H9 (cell line): ENCODE data around the gene EFCAB14. TPM values are rescaled to one million over a fixed set of nuclear protein-coding genes. Genes with fewer than 3 reads are reported as not detected.
"Not testable (repeated sequence)": the region's sequence is repeated elsewhere in the genome, so short reads cannot be mapped to it uniquely, and the experiment has no call there.

ENCODE experiments used
- DNase-seq: peaks from one replicate; pipeline ENCODE4 v3.0.0-alpha.2; 2017
- H2AFZ ChIP-seq: one replicate; pipeline ENCODE4 v1.6.1; 2013; ENCODE audit warnings: mild to moderate bottlenecking, low read length, control low read depth, moderate library complexity
- H2AK5ac ChIP-seq: 2 replicates; pipeline ENCODE4 v1.6.1; 2013; ENCODE audit warnings: low read length, control low read depth, mixed read lengths; ENCODE audit not compliant: insufficient read length
- H2BK120ac ChIP-seq: one replicate; pipeline ENCODE4 v1.6.1; 2013; ENCODE audit warnings: low read depth, mild to moderate bottlenecking, low read length, control low read depth, inconsistent platforms; ENCODE audit not compliant: poor library complexity, severe bottlenecking
- H2BK12ac ChIP-seq: 2 replicates; pipeline ENCODE4 v1.6.1; 2013; ENCODE audit warnings: low read length, control low read depth, mixed read lengths, low read depth; ENCODE audit not compliant: insufficient read length
- H2BK15ac ChIP-seq: 2 replicates; pipeline ENCODE4 v1.6.1; 2013; ENCODE audit warnings: low read depth, low read length, control low read depth
- H2BK20ac ChIP-seq: one replicate; pipeline ENCODE4 v1.6.1; 2013; ENCODE audit warnings: low read depth, mild to moderate bottlenecking, low read length, control low read depth, inconsistent platforms; ENCODE audit not compliant: poor library complexity, severe bottlenecking
- H2BK5ac ChIP-seq: 2 replicates; pipeline ENCODE4 v1.6.1; 2013; ENCODE audit warnings: low read length, control low read depth, mixed read lengths; ENCODE audit not compliant: insufficient read length
- H3K14ac ChIP-seq: 2 replicates; pipeline ENCODE4 v1.6.1; 2013; ENCODE audit warnings: low read length, control low read depth; ENCODE audit not compliant: insufficient read depth
- H3K18ac ChIP-seq: 2 replicates; pipeline ENCODE4 v1.6.1; 2013; ENCODE audit warnings: low read depth, mild to moderate bottlenecking, mixed read lengths, low read length, control low read depth; ENCODE audit not compliant: insufficient read length
- H3K23ac ChIP-seq: 2 replicates; pipeline ENCODE4 v1.6.1; 2013; ENCODE audit warnings: low read length, control low read depth, mixed read lengths, low read depth; ENCODE audit not compliant: insufficient read length
- H3K23me2 ChIP-seq: 2 replicates; pipeline ENCODE4 v1.6.1; 2013; ENCODE audit warnings: low read depth, mild to moderate bottlenecking, mixed read lengths, low read length, control low read depth; ENCODE audit not compliant: insufficient read length, poor library complexity, severe bottlenecking
- H3K27ac ChIP-seq: 2 replicates; pipeline ENCODE4 v1.5.1; 2013; ENCODE audit warnings: low read length, control low read depth, mixed read lengths, low read depth; ENCODE audit not compliant: insufficient read length
- H3K27me3 ChIP-seq: 2 replicates; pipeline ENCODE4 v1.6.1; 2013; ENCODE audit warnings: low read length, control low read depth, inconsistent platforms; ENCODE audit not compliant: insufficient read depth
- H3K4ac ChIP-seq: 2 replicates; pipeline ENCODE4 v1.6.1; 2013; ENCODE audit warnings: low read depth, mild to moderate bottlenecking, control low read depth, inconsistent platforms, low read length, moderate library complexity
- H3K4me1 ChIP-seq: 2 replicates; pipeline ENCODE4 v1.6.1; 2013; ENCODE audit warnings: low read length, control low read depth, inconsistent platforms; ENCODE audit not compliant: insufficient read depth
- H3K4me2 ChIP-seq: 2 replicates; pipeline ENCODE4 v1.6.1; 2013; ENCODE audit warnings: low read length, control low read depth, mixed read lengths; ENCODE audit not compliant: insufficient read length, insufficient read depth
- H3K56ac ChIP-seq: 2 replicates; pipeline ENCODE4 v1.6.1; 2013; ENCODE audit warnings: low read depth, mild to moderate bottlenecking, mixed read lengths, low read length, control low read depth; ENCODE audit not compliant: insufficient read length
- H3K79me1 ChIP-seq: 2 replicates; pipeline ENCODE4 v1.6.1; 2013; ENCODE audit warnings: low read depth, mild to moderate bottlenecking, moderate library complexity, low read length, control low read depth, inconsistent platforms; ENCODE audit not compliant: insufficient read depth, poor library complexity, severe bottlenecking
- H3K79me2 ChIP-seq: 2 replicates; pipeline ENCODE4 v1.6.1; 2013; ENCODE audit warnings: low read length, control low read depth, inconsistent platforms; ENCODE audit not compliant: insufficient read depth
- H3K9ac ChIP-seq: 2 replicates; pipeline ENCODE4 v1.6.1; 2013; ENCODE audit warnings: low read length, control low read depth, mixed read lengths; ENCODE audit not compliant: insufficient read length; ENCODE audit errors: extremely low read depth
- H3K9me3 ChIP-seq: one replicate; pipeline ENCODE4 v1.6.1; 2013; ENCODE audit warnings: low read depth, low read length, inconsistent platforms; ENCODE audit not compliant: control insufficient read depth
- H3T11ph ChIP-seq: one replicate; pipeline ENCODE4 v1.6.1; 2013; ENCODE audit warnings: mild to moderate bottlenecking, low read length, control low read depth, inconsistent platforms
- H4K20me1 ChIP-seq: one replicate; pipeline ENCODE4 v1.6.1; 2013; ENCODE audit not compliant: control insufficient read depth, insufficient read length, insufficient read depth
- H4K5ac ChIP-seq: 2 replicates; pipeline ENCODE4 v1.6.1; 2013; ENCODE audit warnings: low read depth, mild to moderate bottlenecking, mixed read lengths, low read length, control low read depth; ENCODE audit not compliant: insufficient read length
- H4K8ac ChIP-seq: replicated peaks from 2 replicates; pipeline ENCODE4 v1.6.1; 2013; ENCODE audit warnings: low read length, control low read depth, mixed read lengths, low read depth; ENCODE audit not compliant: insufficient read length
- H4K91ac ChIP-seq: 2 replicates; pipeline ENCODE4 v1.6.1; 2013; ENCODE audit warnings: low read depth, mild to moderate bottlenecking, moderate library complexity, mixed read lengths, low read length, control low read depth; ENCODE audit not compliant: insufficient read length
- H3K27ac Mint-ChIP-seq, 3 experiments: 2 replicates in 2 of 3; 3 replicates in 1 of 3; pipeline ENCODE4 v1.8.0; 2020 to 2021; ENCODE audit warnings: mixed read lengths in 3 of 3, mild to moderate bottlenecking in 1 of 3, moderate library complexity in 1 of 3
- H3K27me3 Mint-ChIP-seq: 2 replicates; pipeline ENCODE4 v1.8.0; 2021; ENCODE audit warnings: low read depth, mild to moderate bottlenecking, moderate library complexity, mixed read lengths
- H3K36me3 Mint-ChIP-seq, 3 experiments: 2 replicates in 2 of 3; 3 replicates in 1 of 3; pipeline ENCODE4 v1.8.0; 2020 to 2021; ENCODE audit warnings: low read depth in 3 of 3, mixed read lengths in 3 of 3; ENCODE audit not compliant: insufficient read depth in 1 of 3
- H3K4me1 Mint-ChIP-seq, 2 experiments: 2 replicates each; pipeline ENCODE4 v1.8.0; 2020; ENCODE audit warnings: mixed read lengths in 2 of 2
- H3K4me3 Mint-ChIP-seq, 2 experiments: 2 replicates in 1 of 2; 3 replicates in 1 of 2; pipeline ENCODE4 v1.8.0; 2020 to 2021; ENCODE audit warnings: mild to moderate bottlenecking in 2 of 2, mixed read lengths in 2 of 2, moderate library complexity in 1 of 2
- H3K9me3 Mint-ChIP-seq, 2 experiments: 2 replicates in 1 of 2; 3 replicates in 1 of 2; pipeline ENCODE4 v1.8.0; 2020; ENCODE audit warnings: mild to moderate bottlenecking in 2 of 2, mixed read lengths in 2 of 2, moderate library complexity in 1 of 2
- WGBS: extraction: QIAGEN DNeasy Blood & Tissue Kit; methylation state at CpG from one replicate; pipeline ENCODE4 v1.1.7; 2013; ENCODE audit warnings: missing lambda C conversion rate, low lambda C conversion rate, mixed read lengths; ENCODE audit not compliant: insufficient read length; ENCODE audit errors: extremely low coverage; 5-methylcytosine and 5-hydroxymethylcytosine counted together
- total RNA-seq: library from RNA; stranded (reverse); gene quantifications from 2 replicates; pipeline ENCODE4 v1.2.1, GENCODE V29; 2021
- TF ChIP-seq, protein P1 (sequence below): fragments of 200-600 bp; sonication (generic); conservative IDR thresholded peaks from 3 replicates; pipeline ENCODE4 v1.8.0; 2021; ENCODE audit warnings: antibody characterized with exemption, mild to moderate bottlenecking

Gene EFCAB14
- total RNA-seq, 1 experiment from 2014 or later: 42.2 TPM

DNA sequence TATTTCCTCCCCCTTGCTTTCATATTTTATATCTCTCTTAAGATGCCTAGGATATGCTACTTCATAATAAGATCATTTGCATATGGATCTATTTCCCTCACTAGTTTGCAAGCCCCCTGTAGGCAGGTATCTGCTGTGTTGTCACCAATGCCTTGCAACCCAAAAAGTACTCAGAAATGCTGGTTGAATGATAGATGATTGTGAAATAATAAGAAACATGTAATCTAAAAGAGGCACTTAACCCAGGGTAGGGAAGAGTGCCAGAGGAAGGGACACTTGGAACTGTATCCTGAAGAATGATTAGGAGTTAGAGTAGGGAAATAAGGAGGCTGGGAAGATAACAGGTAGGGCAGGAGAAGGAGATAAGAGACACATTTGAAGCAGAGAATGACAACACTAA is 63.1 kb downstream of the EFCAB14 start:
- Histone ChIP-seq H3K23me2 (no peaks in the 10 kb centered on the region), H3K9ac (no peak overlapping the region), H2BK12ac (no peak overlapping the region), H3K14ac (no peak overlapping the region), H3K27me3 (no peaks in the 10 kb centered on the region), H4K8ac (no peak overlapping the region), H3K4ac (no peak overlapping the region), H2BK5ac (no peak overlapping the region), H2AK5ac (no peak overlapping the region), H4K91ac (no peak overlapping the region), H3T11ph (no peak overlapping the region), H4K20me1 (no peaks in the 10 kb centered on the region), H3K23ac (no peak overlapping the region), H4K5ac (no peak overlapping the region), H3K18ac (no peak overlapping the region), H2BK120ac (no peak overlapping the region), H2BK20ac (no peak overlapping the region), H3K4me1 (no peaks in the 10 kb centered on the region), H2AFZ (no peak overlapping the region), H3K79me2 (no peaks in the 10 kb centered on the region), H2BK15ac (no peak overlapping the region), H3K9me3 (no peaks in the 10 kb centered on the region), H3K27ac (no peak overlapping the region), H3K79me1 (no peaks in the 10 kb centered on the region), H3K56ac (no peak overlapping the region), H3K4me2 (no peak overlapping the region)
- TF ChIP-seq, protein P1, sequence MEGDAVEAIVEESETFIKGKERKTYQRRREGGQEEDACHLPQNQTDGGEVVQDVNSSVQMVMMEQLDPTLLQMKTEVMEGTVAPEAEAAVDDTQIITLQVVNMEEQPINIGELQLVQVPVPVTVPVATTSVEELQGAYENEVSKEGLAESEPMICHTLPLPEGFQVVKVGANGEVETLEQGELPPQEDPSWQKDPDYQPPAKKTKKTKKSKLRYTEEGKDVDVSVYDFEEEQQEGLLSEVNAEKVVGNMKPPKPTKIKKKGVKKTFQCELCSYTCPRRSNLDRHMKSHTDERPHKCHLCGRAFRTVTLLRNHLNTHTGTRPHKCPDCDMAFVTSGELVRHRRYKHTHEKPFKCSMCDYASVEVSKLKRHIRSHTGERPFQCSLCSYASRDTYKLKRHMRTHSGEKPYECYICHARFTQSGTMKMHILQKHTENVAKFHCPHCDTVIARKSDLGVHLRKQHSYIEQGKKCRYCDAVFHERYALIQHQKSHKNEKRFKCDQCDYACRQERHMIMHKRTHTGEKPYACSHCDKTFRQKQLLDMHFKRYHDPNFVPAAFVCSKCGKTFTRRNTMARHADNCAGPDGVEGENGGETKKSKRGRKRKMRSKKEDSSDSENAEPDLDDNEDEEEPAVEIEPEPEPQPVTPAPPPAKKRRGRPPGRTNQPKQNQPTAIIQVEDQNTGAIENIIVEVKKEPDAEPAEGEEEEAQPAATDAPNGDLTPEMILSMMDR: 0 out of 3 replicates have a peak, but pooled peaks have one; percentile 9
- Mint-ChIP-seq H3K27ac (no peak overlapping the region), H3K9me3 (no peaks in the 10 kb centered on the region), H3K36me3 (peaks cover 18 to 59% (median 43%) of the 10 kb centered on the region in 3 experiments; a peak in 6 of 7 replicates), H3K27me3 (no peaks in the 10 kb centered on the region), H3K4me3 (no peak overlapping the region), H3K4me1 (no peaks in the 10 kb centered on the region)
- no peak for DNase-seq

DNA sequence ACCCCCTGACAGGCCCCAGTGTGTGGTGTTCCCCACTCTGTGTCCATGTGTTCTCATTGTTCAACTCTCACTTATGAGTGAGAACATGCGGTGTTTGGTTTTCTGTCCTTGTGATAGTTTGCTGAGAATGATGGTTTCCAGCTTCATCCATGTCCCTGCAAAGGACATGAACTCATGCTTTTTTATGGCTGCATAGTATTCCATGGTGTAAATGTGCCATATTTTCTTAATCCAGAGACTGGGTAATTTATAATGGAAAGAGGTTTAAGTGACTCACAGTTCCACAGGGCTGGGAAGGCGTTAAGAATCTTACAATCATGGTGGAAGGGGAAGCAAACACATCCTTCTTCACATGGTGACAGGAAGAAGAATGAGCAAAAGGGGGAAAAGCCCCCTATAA is 64.2 kb downstream of the EFCAB14 start:
- not testable (repeated sequence) for H3T11ph ChIP-seq, H2BK5ac ChIP-seq, H3K27ac Mint-ChIP-seq, H2BK15ac ChIP-seq, H2BK20ac ChIP-seq, H3K18ac ChIP-seq, H4K20me1 ChIP-seq, H3K4ac ChIP-seq, H3K27ac ChIP-seq, H2AK5ac ChIP-seq, H3K27me3 ChIP-seq, H2AFZ ChIP-seq, H3K4me1 Mint-ChIP-seq, DNase-seq, H3K23ac ChIP-seq, H2BK120ac ChIP-seq, H2BK12ac ChIP-seq, H3K27me3 Mint-ChIP-seq, H3K9ac ChIP-seq, H4K5ac ChIP-seq, H3K4me1 ChIP-seq, H3K56ac ChIP-seq, H3K79me1 ChIP-seq, H3K79me2 ChIP-seq, H3K9me3 Mint-ChIP-seq, H3K23me2 ChIP-seq, H4K91ac ChIP-seq, H3K14ac ChIP-seq, H3K4me2 ChIP-seq, H4K8ac ChIP-seq, H3K4me3 Mint-ChIP-seq, H3K9me3 ChIP-seq
- H3K36me3 Mint-ChIP-seq: peaks cover 29 to 70% (median 50%) of the 10 kb centered on the region in 3 experiments; a peak in 6 of 7 replicates
- no CpG with 5 or more reads among the region's 2 CpGs for WGBS
